Inferior parietal cortex (tissue), 1 donor: ENCODE data around the gene TMEM250.
"Not testable (repeated sequence)": the region's sequence is repeated elsewhere in the genome, so short reads cannot be mapped to it uniquely, and the experiment has no call there.

Source experiments
- DNase-seq: peaks from one replicate; pipeline ENCODE4 v3.0.0-alpha.2; 2016; ENCODE audit errors: extremely low spot score

The TMEM250 gene, protein sequence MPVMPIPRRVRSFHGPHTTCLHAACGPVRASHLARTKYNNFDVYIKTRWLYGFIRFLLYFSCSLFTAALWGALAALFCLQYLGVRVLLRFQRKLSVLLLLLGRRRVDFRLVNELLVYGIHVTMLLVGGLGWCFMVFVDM

DNA sequence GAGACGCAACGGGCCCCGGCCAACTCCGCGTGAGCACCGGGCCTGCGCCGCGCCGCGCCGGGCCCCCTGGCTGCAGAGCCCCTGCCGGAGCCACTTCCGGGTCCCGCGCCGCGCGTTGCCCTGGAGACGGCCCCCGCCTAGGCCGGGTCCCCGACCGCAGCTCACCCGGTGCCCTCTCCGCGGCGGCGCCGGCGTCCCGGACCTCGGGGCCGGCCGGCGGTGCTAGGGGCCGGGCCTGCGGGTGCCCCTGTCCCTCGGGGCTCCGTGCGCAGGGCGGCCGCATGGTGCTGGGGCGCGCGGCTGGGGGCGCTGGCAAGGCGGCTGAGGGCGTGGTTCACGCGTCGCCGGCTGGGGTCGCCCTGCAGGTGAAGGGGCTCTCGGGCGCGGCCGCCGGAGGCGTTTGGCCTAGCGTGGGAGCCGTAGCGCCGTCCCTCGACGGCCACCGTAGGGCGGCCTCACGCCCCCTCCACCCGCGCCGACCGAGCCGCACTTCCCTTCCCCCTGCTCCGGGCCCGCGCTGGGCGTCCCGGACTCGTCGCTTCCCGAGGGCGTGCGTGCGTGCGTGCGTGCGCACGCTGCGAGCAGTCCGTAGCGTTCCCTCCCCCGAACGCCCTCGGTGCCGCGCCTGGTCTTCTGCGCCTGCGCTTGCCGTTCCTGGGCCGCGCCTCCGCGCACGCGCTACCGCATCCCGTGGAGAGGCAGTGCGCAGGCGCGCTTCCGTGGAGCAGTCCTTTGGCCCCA is at the start of gene TMEM250:
TMEM250 (minus strand) TSS at position 556 of the 741 bp plus-strand sequence. CDS start 1,975 bp downstream, outside the sequence.
- DNase-seq = peak; percentile 92

DNA sequence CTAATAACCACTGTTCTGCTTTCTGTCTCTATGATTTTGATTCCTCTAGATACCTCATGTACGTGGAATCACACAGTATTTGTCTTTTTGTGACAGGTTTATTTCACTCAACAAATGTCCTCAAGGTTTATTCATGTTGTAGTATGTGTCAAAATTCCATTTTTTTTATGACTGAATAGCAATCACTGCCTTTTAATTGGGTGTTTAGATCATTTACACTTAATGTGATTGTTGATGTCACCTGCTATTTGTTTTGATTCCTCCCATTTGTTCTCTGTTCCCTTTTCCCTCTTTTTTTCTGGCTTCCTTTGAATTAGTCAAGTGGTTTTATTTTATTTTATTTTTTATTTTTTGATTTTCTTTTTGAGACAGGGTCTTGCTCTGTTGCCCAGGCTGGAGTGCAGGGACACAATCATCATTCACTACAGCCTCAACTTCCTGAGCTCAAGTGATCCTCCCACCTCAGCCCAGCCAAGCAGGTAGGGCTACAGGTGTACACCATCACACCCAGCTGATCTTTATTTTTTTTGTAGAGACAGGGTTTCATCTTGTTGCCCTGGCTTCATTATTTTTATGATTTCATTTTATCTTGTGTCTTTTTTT is 44.7 kb upstream of the TMEM250 start:
- DNase-seq = no peak

- no peak for DNase-seq
These were observed 42.4 kb upstream of the TMEM250 start for GRCh38 chr9:136160995-136161610.

DNA sequence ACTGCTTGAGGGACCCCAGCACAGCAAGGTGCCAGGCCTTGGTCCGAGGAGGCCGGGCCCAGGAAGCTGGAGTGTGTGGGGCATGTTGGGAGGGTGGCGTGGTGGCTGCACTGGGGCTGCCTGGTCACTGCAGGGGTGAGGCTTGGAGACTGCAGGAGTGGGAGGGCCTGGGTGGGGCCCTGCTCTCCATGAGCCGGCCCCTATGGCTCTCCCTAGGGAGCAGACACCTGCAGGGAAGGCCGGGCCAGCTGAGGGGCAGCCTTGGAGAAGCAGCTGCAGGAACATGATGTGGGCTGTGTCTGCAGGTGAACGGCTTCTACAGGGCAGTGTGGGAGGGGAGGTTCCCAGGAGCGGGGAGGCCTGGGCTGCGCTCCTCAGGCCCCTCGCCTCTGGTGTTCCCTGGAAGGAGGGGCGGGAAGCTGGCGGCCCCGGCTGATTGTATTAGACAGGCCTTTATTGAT is 41.7 kb upstream of the TMEM250 start:
- no peak for DNase-seq

- DNase-seq = no peak
These were observed 41.2 kb upstream of the TMEM250 start for GRCh38 chr9:136159851-136160250.

- no peak for DNase-seq
These were observed 39.0 kb upstream of the TMEM250 start for GRCh38 chr9:136157477-136158265.

GRCh38 chr9:136156209-136157120 is 37.8 kb upstream of the TMEM250 start:
- DNase-seq = no peak

DNA sequence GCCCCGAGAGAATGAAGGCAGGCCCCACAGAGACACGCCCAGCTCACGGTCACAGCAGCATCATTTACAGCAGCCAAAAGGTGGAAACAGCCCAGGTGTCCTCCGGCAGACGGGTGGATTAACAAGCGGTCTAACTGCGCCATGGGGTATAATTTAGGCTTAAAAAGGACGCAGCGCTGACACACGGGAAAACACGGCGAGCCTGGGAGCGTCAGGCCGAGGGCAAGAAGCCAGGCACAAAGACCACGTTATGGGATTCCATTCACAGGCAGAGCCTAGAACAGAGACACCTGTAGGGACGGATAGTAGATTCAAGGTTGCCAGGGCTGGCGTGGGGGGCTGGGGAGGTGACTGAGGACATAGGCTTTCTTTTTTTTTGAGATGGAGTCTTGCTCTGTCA is 36.9 kb upstream of the TMEM250 start:
- DNase-seq = no peak

DNA sequence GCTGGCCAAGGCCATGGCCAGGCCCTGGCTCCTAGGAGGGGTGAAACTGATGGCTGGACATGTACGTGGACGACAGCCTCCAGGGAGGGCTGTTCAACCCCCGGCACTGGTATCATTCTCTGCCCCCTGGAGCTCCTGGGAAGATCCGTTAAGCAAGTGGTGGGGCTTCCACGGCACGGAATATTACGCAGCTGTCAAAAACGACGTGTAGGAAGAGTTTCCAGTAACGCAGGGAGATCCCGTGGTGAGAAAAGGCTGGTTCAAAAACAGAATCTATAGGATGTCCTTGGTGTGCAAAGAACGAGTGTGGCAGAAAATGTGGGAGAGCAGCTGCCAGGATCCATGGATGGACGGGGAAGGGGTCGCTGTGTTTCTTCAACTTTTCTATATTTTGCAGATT is 36.3 kb upstream of the TMEM250 start:
- DNase-seq = no peak

DNA sequence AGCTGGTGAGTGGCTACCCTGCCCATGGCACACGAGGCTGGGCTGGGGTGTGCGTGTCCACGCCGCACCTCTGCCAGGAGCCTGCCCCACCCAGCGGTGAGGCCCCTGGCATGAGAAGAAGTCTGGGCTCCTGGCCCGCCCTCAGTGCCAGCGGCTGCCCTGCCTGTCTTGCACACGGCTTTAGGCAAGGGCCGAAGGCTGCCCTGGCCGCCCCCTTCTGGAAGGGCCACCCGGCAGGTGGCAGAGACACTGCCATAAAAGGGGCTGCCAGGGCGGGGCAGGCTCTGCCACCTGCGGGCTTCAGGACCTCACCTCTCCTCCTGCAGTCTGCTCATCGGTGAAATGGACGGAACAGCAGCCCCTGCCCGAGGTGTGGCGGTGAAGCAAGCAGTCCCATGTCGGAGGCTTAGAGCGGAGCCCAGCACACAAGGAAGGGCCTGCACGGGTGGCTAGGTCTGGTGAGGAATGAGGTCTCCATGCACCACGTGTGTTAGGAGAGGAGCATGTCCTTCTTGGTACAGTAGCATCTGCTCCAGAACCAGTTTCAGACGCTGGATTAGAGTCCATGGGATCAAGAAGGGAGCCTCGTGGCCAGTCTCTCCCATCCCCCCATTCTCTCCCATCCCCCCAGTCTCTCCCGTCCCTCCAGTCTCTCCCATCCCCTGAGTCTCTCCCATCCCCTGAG is 34.8 kb upstream of the TMEM250 start:
- DNase-seq = no peak

- no peak for DNase-seq
These were observed 34.3 kb upstream of the TMEM250 start for GRCh38 chr9:136152931-136153330.

GRCh38 chr9:136152543-136152866 is 33.8 kb upstream of the TMEM250 start:
- DNase-seq = no peak

GRCh38 chr9:136151848-136152542 is 33.3 kb upstream of the TMEM250 start:
- no peak for DNase-seq

GRCh38 chr9:136151214-136151804 is 32.6 kb upstream of the TMEM250 start:
- DNase-seq = no peak

- not testable (repeated sequence) for DNase-seq
These were observed 32.1 kb upstream of the TMEM250 start for GRCh38 chr9:136150664-136151213.

GRCh38 chr9:136149853-136150252 is 31.2 kb upstream of the TMEM250 start:
- no peak for DNase-seq

- DNase-seq = no peak
These were observed 30.7 kb upstream of the TMEM250 start for GRCh38 chr9:136149337-136149736.

DNA sequence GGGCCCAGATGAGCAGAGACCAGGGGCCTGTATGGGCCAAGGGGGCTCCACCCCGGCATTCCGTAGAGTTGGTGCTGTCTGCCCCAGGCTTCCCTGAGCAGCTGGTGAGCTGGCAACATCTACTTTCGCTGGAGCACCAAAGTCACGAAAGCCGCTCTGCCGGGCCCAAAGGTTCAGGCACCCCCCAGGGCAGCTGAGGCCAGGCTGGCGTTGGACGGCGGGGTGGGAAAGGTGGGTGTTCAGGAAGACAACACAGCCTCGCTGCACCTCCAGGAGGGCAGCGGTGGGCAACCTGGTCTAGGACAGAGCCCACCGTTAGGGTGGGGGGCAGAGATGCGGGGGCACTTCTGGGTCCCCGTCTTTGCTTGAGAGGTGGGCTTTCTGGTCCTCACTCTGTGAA is 30.1 kb upstream of the TMEM250 start:
- DNase-seq = no peak
